HG03354 (cell line): ENCODE measurements around the gene CTIF.

Experiments used
- ATAC-seq: cut with Tn5 transposase; IDR thresholded peaks from one replicate; pipeline ENCODE4 v1.9.1; 2021; ENCODE audit warnings: mild to moderate bottlenecking; ENCODE audit not compliant: unreplicated experiment, poor library complexity, severe bottlenecking

Gene CTIF

GRCh38 chr18:48844271-48844670 lies 305.4 kb downstream of the CTIF start:
- ATAC-seq = no peak

GRCh38 chr18:48845174-48845573 lies 306.3 kb downstream of the CTIF start:
- no peak for ATAC-seq

GRCh38 chr18:48846423-48846932 lies 307.6 kb downstream of the CTIF start:
- ATAC-seq = no peak

- ATAC-seq = no peak
Measured at GRCh38 chr18:48847807-48848486, 309.1 kb downstream of the CTIF start.

GRCh38 chr18:48848641-48849143 lies 309.9 kb downstream of the CTIF start:
- ATAC-seq = no peak

- ATAC-seq = no peak
Measured at GRCh38 chr18:48850822-48851598, 312.2 kb downstream of the CTIF start.

- ATAC-seq = peak; percentile 46
Measured at GRCh38 chr18:48851599-48851960, 312.7 kb downstream of the CTIF start.

- no peak for ATAC-seq
Measured at GRCh38 chr18:48852292-48852691, 313.5 kb downstream of the CTIF start.

- ATAC-seq = no peak
Measured at GRCh38 chr18:48852794-48853193, 314.0 kb downstream of the CTIF start.

GRCh38 chr18:48853588-48853987 lies 314.8 kb downstream of the CTIF start:
- no peak for ATAC-seq

GRCh38 chr18:48854780-48855179 lies 315.9 kb downstream of the CTIF start:
- ATAC-seq = no peak

GRCh38 chr18:48855422-48856377 lies 316.9 kb downstream of the CTIF start:
- no peak for ATAC-seq

- no peak for ATAC-seq
Measured at GRCh38 chr18:48857023-48857694, 318.3 kb downstream of the CTIF start.

GRCh38 chr18:48858676-48859075 lies 319.8 kb downstream of the CTIF start:
- no peak for ATAC-seq

- no peak for ATAC-seq
Measured at GRCh38 chr18:48859311-48860268, 320.8 kb downstream of the CTIF start.

- no peak for ATAC-seq
Measured at GRCh38 chr18:48860269-48861180, 321.7 kb downstream of the CTIF start.

GRCh38 chr18:48861181-48861708 lies 322.4 kb downstream of the CTIF start:
- ATAC-seq = no peak
